ENCODE measurements around the gene PDE4B. TPM values are rescaled to one million over a fixed set of nuclear protein-coding genes. Genes with fewer than 3 reads are reported as not detected.

Gene PDE4B
- total and polyA plus RNA-seq, 10 of the 15 experiments (the other 5 are each of a cell fraction or from before 2014, with no cell fraction given): 3.0 to 13.2 (median 5.7) TPM

DNA sequence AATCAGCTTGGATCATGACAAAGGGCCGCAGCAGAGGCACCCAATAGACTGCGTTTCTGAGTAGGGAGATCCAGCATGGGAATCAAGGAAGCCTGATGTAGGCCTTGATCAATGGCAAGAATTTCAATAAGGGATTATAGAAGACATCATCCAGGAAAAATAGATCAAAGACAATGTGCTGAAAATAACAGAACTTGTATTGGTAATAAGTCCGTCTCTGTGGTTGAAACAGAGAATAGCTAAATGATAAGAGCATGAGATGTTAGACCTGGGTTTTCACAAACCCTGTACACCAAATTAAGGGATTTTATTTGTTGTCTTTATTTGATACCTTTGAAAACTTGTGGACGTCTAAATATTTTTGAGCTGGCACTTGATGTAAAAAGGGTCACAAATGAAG, 513.2 kb downstream of the PDE4B start:
- no peaks in the 10 kb centered on the region for H3K79me2 ChIP-seq (ENCODE audit: control insufficient read depth, insufficient read depth, low read length)
- H3K4me1 ChIP-seq (ENCODE audit: control insufficient read depth, insufficient read depth, low read length): peaks cover 14% of the 10 kb centered on the region; the same call in 1 of the 2 replicates
- ChIA-PET POLR2A (interaction anchor here (0.7 to 1.1 kb wide), 3 partner anchors 19 to 26 kb away, joined by 3 read pairs; no protein-coding TSS in a partner anchor), SMC1A (ENCODE audit: uncharacterized antibody, unreplicated experiment) (interaction anchor here (1.0 to 15.7 kb wide), 7 partner anchors 17 to 140 kb away, joined by 3 to 209 read pairs (median 4); no protein-coding TSS in a partner anchor), CTCF (interaction anchor here (0.9 to 1.1 kb wide), 4 partner anchors 13 to 139 kb away, joined by 3 to 4 read pairs (median 3); no protein-coding TSS in a partner anchor), RAD21 (ENCODE audit: unreplicated experiment) (interaction anchor here (0.9 to 1.2 kb wide), 3 partner anchors 21 to 31 kb away, joined by 3 read pairs; no protein-coding TSS in a partner anchor)
- no peak overlapping the region for H3K4me3 ChIP-seq
- FAIRE-seq (no peak), ATAC-seq (peak; percentile 72), DNase-seq (ENCODE audit: low read depth, low spot score) (no peak)
- in situ Hi-C loops (cut with MboI): no loop called here
- no peak overlapping the region for H3K27ac ChIP-seq (ENCODE audit: control insufficient read depth, insufficient read depth)
- no peaks in the 10 kb centered on the region for H3K9me3 ChIP-seq (replicated peaks; ENCODE audit: control insufficient read depth, insufficient read depth, low read length)
- no peaks in the 10 kb centered on the region for H3K36me3 ChIP-seq (ENCODE audit: control insufficient read depth in 2 of 2, insufficient read depth in 2 of 2, low read length in 1 of 2)
- no peak overlapping the region for H2AFZ ChIP-seq (ENCODE audit: control insufficient read depth, low read depth, low read length)
- no TSS peak for BruUV-seq (replicated peaks)
- no peak overlapping the region for H3K9ac ChIP-seq (ENCODE audit: control insufficient read depth, insufficient read depth, low read length)
- H3K27me3 ChIP-seq (replicated peaks in 1 of 2; ENCODE audit: control insufficient read depth in 2 of 2, insufficient read depth in 2 of 2, low read length in 1 of 2): no peaks in the 10 kb centered on the region
- 60% methylated on average over 4 of the region's 4 CpGs for WGBS (ENCODE audit: insufficient coverage, insufficient replicate concordance, low lambda C conversion rate, missing lambda C conversion rate)
- H3K4me2 ChIP-seq (ENCODE audit: control insufficient read depth, insufficient read depth): no peak overlapping the region
- H4K20me1 ChIP-seq (ENCODE audit: control insufficient read depth, insufficient read depth): no peaks in the 10 kb centered on the region
- intact Hi-C loops (cut with micrococcal nuclease; ENCODE audit: unreplicated experiment): no loop called here
- TF ChIP-seq JUND (IDR thresholded peaks at IDR 0.05; ENCODE audit: low read depth, low read length) (no peak), MEF2A (IDR thresholded peaks at IDR 0.05; ENCODE audit: insufficient read depth, low read depth, low read length) (0 out of 2 replicates have a peak, but pooled peaks have one; percentile 47), RUNX3 (IDR thresholded peaks at IDR 0.05; ENCODE audit: low read length) (peak; percentile 90), BCL11A (IDR thresholded peaks at IDR 0.05; ENCODE audit: low read depth, low read length) (peak; percentile 33; the same call in 1 of the 2 replicates), ZNF207 (IDR thresholded peaks at IDR 0.05; ENCODE audit: borderline replicate concordance) (no peak), MTA2 (IDR thresholded peaks at IDR 0.05; ENCODE audit: low read depth) (peak; percentile 26; the same call in 1 of the 2 replicates), BACH1 (IDR thresholded peaks at IDR 0.05; ENCODE audit: borderline replicate concordance) (no peak), IRF4 (IDR thresholded peaks at IDR 0.05; ENCODE audit: low read depth, low read length) (0 out of 2 replicates have a peak, but pooled peaks have one; percentile 31), CUX1 (IDR thresholded peaks at IDR 0.05; ENCODE audit: insufficient replicate concordance, low read depth, low read length) (peak; percentile 75), MAX (IDR thresholded peaks at IDR 0.05; ENCODE audit: low read depth, low read length) (no peak), NR2C1 (IDR thresholded peaks at IDR 0.05) (no peak), DPF2 (IDR thresholded peaks at IDR 0.05) (no peak), IKZF2 (IDR thresholded peaks at IDR 0.05) (peak; percentile 20 to 62; a peak in 3 of 4 replicates), NFIC (IDR thresholded peaks at IDR 0.05; ENCODE audit: low read depth, low read length) (peak; percentile 59; the same call in 1 of the 2 replicates)
- TF ChIP-seq, protein P1, sequence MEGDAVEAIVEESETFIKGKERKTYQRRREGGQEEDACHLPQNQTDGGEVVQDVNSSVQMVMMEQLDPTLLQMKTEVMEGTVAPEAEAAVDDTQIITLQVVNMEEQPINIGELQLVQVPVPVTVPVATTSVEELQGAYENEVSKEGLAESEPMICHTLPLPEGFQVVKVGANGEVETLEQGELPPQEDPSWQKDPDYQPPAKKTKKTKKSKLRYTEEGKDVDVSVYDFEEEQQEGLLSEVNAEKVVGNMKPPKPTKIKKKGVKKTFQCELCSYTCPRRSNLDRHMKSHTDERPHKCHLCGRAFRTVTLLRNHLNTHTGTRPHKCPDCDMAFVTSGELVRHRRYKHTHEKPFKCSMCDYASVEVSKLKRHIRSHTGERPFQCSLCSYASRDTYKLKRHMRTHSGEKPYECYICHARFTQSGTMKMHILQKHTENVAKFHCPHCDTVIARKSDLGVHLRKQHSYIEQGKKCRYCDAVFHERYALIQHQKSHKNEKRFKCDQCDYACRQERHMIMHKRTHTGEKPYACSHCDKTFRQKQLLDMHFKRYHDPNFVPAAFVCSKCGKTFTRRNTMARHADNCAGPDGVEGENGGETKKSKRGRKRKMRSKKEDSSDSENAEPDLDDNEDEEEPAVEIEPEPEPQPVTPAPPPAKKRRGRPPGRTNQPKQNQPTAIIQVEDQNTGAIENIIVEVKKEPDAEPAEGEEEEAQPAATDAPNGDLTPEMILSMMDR (IDR thresholded peaks at IDR 0.05 in 2 of 3, conservative IDR thresholded peaks at IDR 0.05 in 1 of 3; ENCODE audit: control insufficient read depth in 2 of 3, extremely low read depth in 1 of 3, insufficient read depth in 1 of 3, low read depth in 3 of 3, low read length in 3 of 3): no peak
- TF ChIP-seq, protein P2, sequence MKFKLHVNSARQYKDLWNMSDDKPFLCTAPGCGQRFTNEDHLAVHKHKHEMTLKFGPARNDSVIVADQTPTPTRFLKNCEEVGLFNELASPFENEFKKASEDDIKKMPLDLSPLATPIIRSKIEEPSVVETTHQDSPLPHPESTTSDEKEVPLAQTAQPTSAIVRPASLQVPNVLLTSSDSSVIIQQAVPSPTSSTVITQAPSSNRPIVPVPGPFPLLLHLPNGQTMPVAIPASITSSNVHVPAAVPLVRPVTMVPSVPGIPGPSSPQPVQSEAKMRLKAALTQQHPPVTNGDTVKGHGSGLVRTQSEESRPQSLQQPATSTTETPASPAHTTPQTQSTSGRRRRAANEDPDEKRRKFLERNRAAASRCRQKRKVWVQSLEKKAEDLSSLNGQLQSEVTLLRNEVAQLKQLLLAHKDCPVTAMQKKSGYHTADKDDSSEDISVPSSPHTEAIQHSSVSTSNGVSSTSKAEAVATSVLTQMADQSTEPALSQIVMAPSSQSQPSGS (IDR thresholded peaks at IDR 0.05; ENCODE audit: low read length): peak; percentile 62; the same call in 1 of the 2 replicates

All from GM12878 (cell line).